SK-N-DZ (cell line): Measurements from ENCODE around the gene BLNK. TPM values are rescaled to one million over a fixed set of nuclear protein-coding genes. Genes with fewer than 3 reads are reported as not detected.
"Not testable (repeated sequence)": the region's sequence is repeated elsewhere in the genome, so short reads cannot be mapped to it uniquely, and the experiment has no call there.

ENCODE experiments used
- DNase-seq: peaks from one replicate; pipeline ENCODE4 v3.0.0-alpha.2; 2015; ENCODE audit warnings: low spot score
- polyA plus RNA-seq, 2 experiments: library from polyadenylated mRNA; depleted of rRNA; stranded (reverse); fragments of >200 nt; gene quantifications; 2 replicates each; pipeline ENCODE4 v1.2.3, GENCODE V29; 2014

BLNK gene
- polyA plus RNA-seq (2014; cell fraction: cytosol; rRNA removed), result not detected in 2 replicates
- not detected in 2 replicates for polyA plus RNA-seq (2014; cell fraction: nucleus; rRNA removed)

GRCh38 chr10:96271016-96271815 is at the start of gene BLNK:
TSS of gene BLNK (minus strand) at chr10:96271569. CDS start at chr10:96271398, 171 bp downstream.
- no peak for DNase-seq

- no peak for DNase-seq
Measured at GRCh38 chr10:96319754-96320474, 48.5 kb upstream of the BLNK start.

- no peak for DNase-seq
Measured at GRCh38 chr10:96317067-96317833, 45.9 kb upstream of the BLNK start.

GRCh38 chr10:96313344-96313743 is 42.0 kb upstream of the BLNK start:
- no peak for DNase-seq

- DNase-seq, result no peak
Measured at GRCh38 chr10:96311180-96311715, 39.9 kb upstream of the BLNK start.

- DNase-seq, result no peak
Measured at GRCh38 chr10:96310321-96310669, 38.9 kb upstream of the BLNK start.

GRCh38 chr10:96309628-96310320 is 38.4 kb upstream of the BLNK start:
- DNase-seq, result no peak

GRCh38 chr10:96308854-96309253 is 37.5 kb upstream of the BLNK start:
- not testable (repeated sequence) for DNase-seq

GRCh38 chr10:96306516-96306915 is 35.1 kb upstream of the BLNK start:
- no peak for DNase-seq

GRCh38 chr10:96305019-96305418 is 33.6 kb upstream of the BLNK start:
- DNase-seq, result no peak

GRCh38 chr10:96304230-96304629 is 32.9 kb upstream of the BLNK start, which contains the start of gene DNTT:
TSS of gene DNTT (plus strand) at chr10:96304434. CDS start at chr10:96304498, 64 bp downstream.
- no peak for DNase-seq

GRCh38 chr10:96301616-96302015 is 30.2 kb upstream of the BLNK start:
- no peak for DNase-seq

GRCh38 chr10:96299383-96299782 is 28.0 kb upstream of the BLNK start:
- no peak for DNase-seq

GRCh38 chr10:96298362-96298761 is 27.0 kb upstream of the BLNK start:
- no peak for DNase-seq

GRCh38 chr10:96297486-96297885 is 26.1 kb upstream of the BLNK start:
- no peak for DNase-seq

- no peak for DNase-seq
Measured at GRCh38 chr10:96295475-96295874, 24.1 kb upstream of the BLNK start.

- DNase-seq, result peak; percentile 35
Measured at GRCh38 chr10:96292971-96293920, 21.9 kb upstream of the BLNK start.

GRCh38 chr10:96290368-96291133 is 19.2 kb upstream of the BLNK start:
- no peak for DNase-seq
